Activated naive CD4-positive, alpha-beta T cell treated with anti-CD3 and anti-CD28 coated beads, Interleukin-2, amount 10 ng/mL, durations not matched to agents 7 days and 5 days (primary cell): ENCODE measurements around the gene IL17RE.

Experiments used
- CTCF ChIA-PET: fragments of 350-600 bp; sonication (Branson Sonifier 250); formaldehyde crosslinking; loops from one replicate; lab custom pipeline; 2021; ENCODE audit warnings: antibody characterized with exemption; lab: Charles Lee
- DNase-seq: peaks from one replicate; pipeline ENCODE4 v3.0.0-alpha.2; 2020
- H3K27ac Mint-ChIP-seq: one replicate; pipeline ENCODE4 v1.8.0; 2021; ENCODE audit warnings: mild to moderate bottlenecking, moderate library complexity, mixed read lengths
- H3K27me3 Mint-ChIP-seq: one replicate; pipeline ENCODE4 v1.8.0; 2021; ENCODE audit warnings: mild to moderate bottlenecking, mixed read lengths
- H3K36me3 Mint-ChIP-seq: one replicate; pipeline ENCODE4 v1.8.0; 2021; ENCODE audit warnings: mixed read lengths
- H3K4me1 Mint-ChIP-seq: one replicate; pipeline ENCODE4 v1.8.0; 2021; ENCODE audit warnings: mixed read lengths
- H3K4me3 Mint-ChIP-seq: one replicate; pipeline ENCODE4 v1.8.0; 2021; ENCODE audit warnings: mild to moderate bottlenecking, moderate library complexity, mixed read lengths
- H3K9me3 Mint-ChIP-seq: one replicate; pipeline ENCODE4 v1.8.0; 2021; ENCODE audit warnings: mixed read lengths

IL17RE gene

GRCh38 chr3:9955067-9955502, 52.4 kb downstream of the IL17RE start:
- no peak overlapping the region for H3K27ac Mint-ChIP-seq
- DNase-seq, result no peak
- H3K9me3 Mint-ChIP-seq, result no peaks in the 10 kb centered on the region
- H3K4me3 Mint-ChIP-seq, result no peak overlapping the region
- H3K36me3 Mint-ChIP-seq, result no peaks in the 10 kb centered on the region
- CTCF ChIA-PET, result interaction anchor here (1.8 kb wide), 1 partner anchor 9 kb away, joined by 7 read pairs; no protein-coding TSS in a partner anchor
- H3K4me1 Mint-ChIP-seq, result peaks cover 23% of the 10 kb centered on the region
- H3K27me3 Mint-ChIP-seq, result no peaks in the 10 kb centered on the region

DNA sequence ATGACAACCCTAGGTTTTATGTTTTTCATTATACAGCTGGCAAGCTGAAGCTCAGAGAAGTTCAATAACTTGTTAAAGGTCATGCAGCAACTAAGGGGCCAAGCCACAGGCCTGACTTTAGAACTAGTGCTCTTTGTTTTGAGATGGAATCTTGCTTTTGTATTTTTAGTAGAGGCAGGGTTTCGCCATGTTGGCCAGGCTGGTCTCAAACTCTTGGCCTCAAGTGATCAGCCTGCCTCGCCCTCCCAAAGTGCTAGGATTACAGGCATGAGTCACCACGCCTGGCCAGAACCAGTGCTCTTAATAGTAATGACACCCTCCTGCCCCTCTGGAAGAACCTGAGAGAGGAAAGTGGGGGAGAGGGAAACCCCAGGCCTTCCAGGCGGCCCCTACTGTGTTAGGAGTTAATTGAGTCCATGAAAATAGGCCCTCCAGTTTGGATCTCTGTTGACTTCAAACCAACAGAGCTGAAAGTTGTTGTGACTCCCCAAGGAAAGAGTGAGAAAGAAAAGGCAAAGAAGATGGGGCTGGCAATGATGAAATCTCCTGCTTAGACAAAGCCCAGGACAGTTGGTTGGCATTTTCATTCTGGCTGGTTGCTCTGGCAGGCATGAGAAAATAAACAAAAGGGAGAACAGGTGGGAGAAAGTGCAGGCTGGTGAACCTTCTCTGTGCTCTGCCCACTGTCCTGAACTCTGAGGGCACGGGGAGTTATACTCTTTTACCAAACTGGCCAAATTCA, 53.1 kb downstream of the IL17RE start:
- Mint-ChIP-seq H3K27ac (no peak overlapping the region), H3K9me3 (no peaks in the 10 kb centered on the region), H3K27me3 (no peaks in the 10 kb centered on the region), H3K4me1 (peaks cover 21% of the 10 kb centered on the region), H3K4me3 (no peak overlapping the region), H3K36me3 (no peaks in the 10 kb centered on the region)
- CTCF ChIA-PET, result interaction anchor here (1.8 kb wide), 1 partner anchor 10 kb away, joined by 7 read pairs; no protein-coding TSS in a partner anchor
- no peak for DNase-seq

GRCh38 chr3:9957214-9957613, 54.6 kb downstream of the IL17RE start:
- H3K27me3 Mint-ChIP-seq, result no peaks in the 10 kb centered on the region
- CTCF ChIA-PET, result no interaction called here
- H3K4me3 Mint-ChIP-seq, result no peak overlapping the region
- no peaks in the 10 kb centered on the region for H3K9me3 Mint-ChIP-seq
- no peak overlapping the region for H3K27ac Mint-ChIP-seq
- DNase-seq, result no peak
- no peaks in the 10 kb centered on the region for H3K36me3 Mint-ChIP-seq
- H3K4me1 Mint-ChIP-seq, result peaks cover 10% of the 10 kb centered on the region

GRCh38 chr3:9965200-9965875, 62.7 kb downstream of the IL17RE start:
- no peak for DNase-seq
- peaks cover 41% of the 10 kb centered on the region for H3K36me3 Mint-ChIP-seq
- H3K27me3 Mint-ChIP-seq, result no peaks in the 10 kb centered on the region
- H3K9me3 Mint-ChIP-seq, result no peaks in the 10 kb centered on the region
- H3K27ac Mint-ChIP-seq, result no peak overlapping the region
- H3K4me3 Mint-ChIP-seq, result no peak overlapping the region
- H3K4me1 Mint-ChIP-seq, result no peaks in the 10 kb centered on the region
- CTCF ChIA-PET, result interaction anchor here (1.5 kb wide), 1 partner anchor 34 kb away, joined by 3 read pairs; no protein-coding TSS in a partner anchor
